Measurements from ENCODE around the gene KLF12.

KLF12 gene
- 209 to 273 (median 266) reads per million in 3 donors for total RNA-seq

GRCh38 chr13:74134221-74134776 is at the start of gene KLF12:
Gene KLF12, minus strand, starts transcription at chr13:74134404.
- H3K36me3 ChIP-seq (ENCODE audit: control insufficient read depth, insufficient read depth, low read length): no peaks in the 10 kb centered on the region
- peak within 1 kb of the TSS; percentile 88 for H3K4me3 ChIP-seq (ENCODE audit: insufficient read depth, low read depth, low read length, poor library complexity, severe bottlenecking)
- no peaks in the 10 kb centered on the region for H3K9me3 ChIP-seq (ENCODE audit: control insufficient read depth, low read length)
- peaks cover 20% of the 10 kb centered on the region for H3K4me1 ChIP-seq (ENCODE audit: control insufficient read depth, insufficient read depth, low read length, poor library complexity, severe bottlenecking)
- DNase-seq: peak; percentile 90 to 93 (median 90)
- no peaks in the 10 kb centered on the region for H3K27me3 ChIP-seq (replicated peaks; ENCODE audit: control insufficient read depth, insufficient read depth, low read length, poor library complexity, severe bottlenecking)
- H3K27ac ChIP-seq (ENCODE audit: insufficient read depth, low read length, poor library complexity, severe bottlenecking): peak within 1 kb of the TSS; percentile 97

GRCh38 chr13:74182491-74182890 is 48.3 kb upstream of the KLF12 start:
- Histone ChIP-seq H3K4me3 (ENCODE audit: insufficient read depth, low read depth, low read length, poor library complexity, severe bottlenecking) (no peak overlapping the region), H3K27me3 (replicated peaks; ENCODE audit: control insufficient read depth, insufficient read depth, low read length, poor library complexity, severe bottlenecking) (no peaks in the 10 kb centered on the region), H3K36me3 (ENCODE audit: control insufficient read depth, insufficient read depth, low read length) (no peaks in the 10 kb centered on the region), H3K4me1 (ENCODE audit: control insufficient read depth, insufficient read depth, low read length, poor library complexity, severe bottlenecking) (no peaks in the 10 kb centered on the region), H3K9me3 (ENCODE audit: control insufficient read depth, low read length) (no peaks in the 10 kb centered on the region), H3K27ac (ENCODE audit: insufficient read depth, low read length, poor library complexity, severe bottlenecking) (no peak overlapping the region)
- no peak for DNase-seq

- Histone ChIP-seq H3K36me3 (ENCODE audit: control insufficient read depth, insufficient read depth, low read length) (no peaks in the 10 kb centered on the region), H3K4me3 (ENCODE audit: insufficient read depth, low read depth, low read length, poor library complexity, severe bottlenecking) (no peak overlapping the region), H3K4me1 (ENCODE audit: control insufficient read depth, insufficient read depth, low read length, poor library complexity, severe bottlenecking) (no peaks in the 10 kb centered on the region), H3K27ac (ENCODE audit: insufficient read depth, low read length, poor library complexity, severe bottlenecking) (no peak overlapping the region), H3K27me3 (replicated peaks; ENCODE audit: control insufficient read depth, insufficient read depth, low read length, poor library complexity, severe bottlenecking) (no peaks in the 10 kb centered on the region), H3K9me3 (ENCODE audit: control insufficient read depth, low read length) (no peaks in the 10 kb centered on the region)
- no peak for DNase-seq
Measured at GRCh38 chr13:74174810-74175209, 40.6 kb upstream of the KLF12 start.

GRCh38 chr13:74173822-74174221 is 39.6 kb upstream of the KLF12 start:
- Histone ChIP-seq H3K4me3 (ENCODE audit: insufficient read depth, low read depth, low read length, poor library complexity, severe bottlenecking) (no peak overlapping the region), H3K27me3 (replicated peaks; ENCODE audit: control insufficient read depth, insufficient read depth, low read length, poor library complexity, severe bottlenecking) (no peaks in the 10 kb centered on the region), H3K4me1 (ENCODE audit: control insufficient read depth, insufficient read depth, low read length, poor library complexity, severe bottlenecking) (no peaks in the 10 kb centered on the region), H3K27ac (ENCODE audit: insufficient read depth, low read length, poor library complexity, severe bottlenecking) (no peak overlapping the region), H3K36me3 (ENCODE audit: control insufficient read depth, insufficient read depth, low read length) (no peaks in the 10 kb centered on the region), H3K9me3 (ENCODE audit: control insufficient read depth, low read length) (no peaks in the 10 kb centered on the region)
- DNase-seq: no peak

GRCh38 chr13:74171641-74172040 is 37.4 kb upstream of the KLF12 start:
- DNase-seq: no peak
- H3K36me3 ChIP-seq (ENCODE audit: control insufficient read depth, insufficient read depth, low read length): no peaks in the 10 kb centered on the region
- no peaks in the 10 kb centered on the region for H3K9me3 ChIP-seq (ENCODE audit: control insufficient read depth, low read length)
- no peaks in the 10 kb centered on the region for H3K4me1 ChIP-seq (ENCODE audit: control insufficient read depth, insufficient read depth, low read length, poor library complexity, severe bottlenecking)
- H3K27ac ChIP-seq (ENCODE audit: insufficient read depth, low read length, poor library complexity, severe bottlenecking): no peak overlapping the region
- H3K27me3 ChIP-seq (replicated peaks; ENCODE audit: control insufficient read depth, insufficient read depth, low read length, poor library complexity, severe bottlenecking): no peaks in the 10 kb centered on the region
- no peak overlapping the region for H3K4me3 ChIP-seq (ENCODE audit: insufficient read depth, low read depth, low read length, poor library complexity, severe bottlenecking)

- Histone ChIP-seq H3K9me3 (ENCODE audit: control insufficient read depth, low read length) (no peaks in the 10 kb centered on the region), H3K27ac (ENCODE audit: insufficient read depth, low read length, poor library complexity, severe bottlenecking) (no peak overlapping the region), H3K27me3 (replicated peaks; ENCODE audit: control insufficient read depth, insufficient read depth, low read length, poor library complexity, severe bottlenecking) (no peaks in the 10 kb centered on the region), H3K36me3 (ENCODE audit: control insufficient read depth, insufficient read depth, low read length) (no peaks in the 10 kb centered on the region), H3K4me3 (ENCODE audit: insufficient read depth, low read depth, low read length, poor library complexity, severe bottlenecking) (no peak overlapping the region), H3K4me1 (ENCODE audit: control insufficient read depth, insufficient read depth, low read length, poor library complexity, severe bottlenecking) (no peaks in the 10 kb centered on the region)
- DNase-seq: no peak
Measured at GRCh38 chr13:74169676-74170075, 35.5 kb upstream of the KLF12 start.

GRCh38 chr13:74168263-74168675 is 34.1 kb upstream of the KLF12 start:
- no peak overlapping the region for H3K4me3 ChIP-seq (ENCODE audit: insufficient read depth, low read depth, low read length, poor library complexity, severe bottlenecking)
- H3K27me3 ChIP-seq (replicated peaks; ENCODE audit: control insufficient read depth, insufficient read depth, low read length, poor library complexity, severe bottlenecking): no peaks in the 10 kb centered on the region
- no peak overlapping the region for H3K27ac ChIP-seq (ENCODE audit: insufficient read depth, low read length, poor library complexity, severe bottlenecking)
- no peaks in the 10 kb centered on the region for H3K36me3 ChIP-seq (ENCODE audit: control insufficient read depth, insufficient read depth, low read length)
- H3K4me1 ChIP-seq (ENCODE audit: control insufficient read depth, insufficient read depth, low read length, poor library complexity, severe bottlenecking): no peaks in the 10 kb centered on the region
- no peak for DNase-seq
- H3K9me3 ChIP-seq (ENCODE audit: control insufficient read depth, low read length): no peaks in the 10 kb centered on the region

- Histone ChIP-seq H3K36me3 (ENCODE audit: control insufficient read depth, insufficient read depth, low read length) (no peaks in the 10 kb centered on the region), H3K9me3 (ENCODE audit: control insufficient read depth, low read length) (no peaks in the 10 kb centered on the region), H3K27me3 (replicated peaks; ENCODE audit: control insufficient read depth, insufficient read depth, low read length, poor library complexity, severe bottlenecking) (no peaks in the 10 kb centered on the region)
Measured at GRCh38 chr13:74166261-74167004, 32.2 kb upstream of the KLF12 start.

GRCh38 chr13:74162782-74163181 is 28.6 kb upstream of the KLF12 start:
- H3K4me1 ChIP-seq (ENCODE audit: control insufficient read depth, insufficient read depth, low read length, poor library complexity, severe bottlenecking): no peaks in the 10 kb centered on the region
- no peaks in the 10 kb centered on the region for H3K27me3 ChIP-seq (replicated peaks; ENCODE audit: control insufficient read depth, insufficient read depth, low read length, poor library complexity, severe bottlenecking)
- H3K36me3 ChIP-seq (ENCODE audit: control insufficient read depth, insufficient read depth, low read length): no peaks in the 10 kb centered on the region
- no peak overlapping the region for H3K27ac ChIP-seq (ENCODE audit: insufficient read depth, low read length, poor library complexity, severe bottlenecking)
- no peaks in the 10 kb centered on the region for H3K9me3 ChIP-seq (ENCODE audit: control insufficient read depth, low read length)
- DNase-seq: no peak
- no peak overlapping the region for H3K4me3 ChIP-seq (ENCODE audit: insufficient read depth, low read depth, low read length, poor library complexity, severe bottlenecking)

More at GRCh38 chr13:74166261-74167004, 32.2 kb upstream of the KLF12 start:
- no peaks in the 10 kb centered on the region for H3K4me1 ChIP-seq (ENCODE audit: control insufficient read depth, insufficient read depth, low read length, poor library complexity, severe bottlenecking)
- no peak overlapping the region for H3K4me3 ChIP-seq (ENCODE audit: insufficient read depth, low read depth, low read length, poor library complexity, severe bottlenecking)
- no peak for DNase-seq
- no peak overlapping the region for H3K27ac ChIP-seq (ENCODE audit: insufficient read depth, low read length, poor library complexity, severe bottlenecking)

GRCh38 chr13:74162135-74162534 is 27.9 kb upstream of the KLF12 start:
- Histone ChIP-seq H3K36me3 (ENCODE audit: control insufficient read depth, insufficient read depth, low read length) (no peaks in the 10 kb centered on the region), H3K4me3 (ENCODE audit: insufficient read depth, low read depth, low read length, poor library complexity, severe bottlenecking) (no peak overlapping the region), H3K27me3 (replicated peaks; ENCODE audit: control insufficient read depth, insufficient read depth, low read length, poor library complexity, severe bottlenecking) (no peaks in the 10 kb centered on the region), H3K27ac (ENCODE audit: insufficient read depth, low read length, poor library complexity, severe bottlenecking) (no peak overlapping the region), H3K4me1 (ENCODE audit: control insufficient read depth, insufficient read depth, low read length, poor library complexity, severe bottlenecking) (no peaks in the 10 kb centered on the region), H3K9me3 (ENCODE audit: control insufficient read depth, low read length) (no peaks in the 10 kb centered on the region)
- no peak for DNase-seq
